SK-N-MC (cell line): Measurements from ENCODE around the gene LRMDA.

ENCODE experiments used
- EZH2 ChIP-seq: fragments of 200-600 bp; sonication (generic); IDR thresholded peaks from one replicate; pipeline ENCODE4 v1.6.1; 2017; ENCODE audit warnings: antibody characterized with exemption
- POLR2AphosphoS5 ChIP-seq: IDR thresholded peaks from 2 replicates; pipeline ENCODE4 v1.6.1; 2012; ENCODE audit warnings: mild to moderate bottlenecking, low read depth, low read length, borderline replicate concordance

DNA sequence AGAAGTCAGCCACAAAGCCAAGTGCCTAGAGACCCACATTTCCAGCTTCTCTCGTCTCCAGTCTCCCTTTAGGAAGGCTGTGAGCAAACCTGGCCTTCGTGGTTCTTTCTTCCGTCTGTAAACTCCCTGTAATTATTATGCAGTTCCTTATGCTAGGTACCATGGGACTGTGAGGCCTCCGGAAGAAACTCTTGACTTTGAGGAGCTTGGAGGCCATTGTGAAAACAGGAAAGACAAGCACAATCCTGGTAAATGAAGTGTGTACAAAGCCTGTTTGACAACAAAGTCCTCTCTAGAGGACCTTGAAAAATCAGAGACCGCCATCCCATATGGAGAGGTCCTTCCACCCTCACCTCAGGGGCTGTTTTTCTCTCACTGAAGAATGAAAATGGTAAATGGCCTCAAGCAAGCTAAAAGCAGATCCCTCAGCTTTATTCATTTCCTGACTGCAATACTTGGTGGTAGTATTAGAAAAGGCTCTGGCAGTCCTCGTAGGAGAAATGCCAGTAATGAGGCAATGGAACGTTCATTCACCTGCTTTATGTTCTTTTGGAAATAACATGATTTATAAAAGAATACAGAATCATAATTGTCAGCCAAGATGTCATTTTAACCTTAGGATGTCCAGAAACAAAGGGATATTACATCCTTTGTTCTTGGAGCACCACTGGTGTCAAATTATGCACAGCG, 926.4 kb downstream of the LRMDA start:
- TF ChIP-seq POLR2AphosphoS5 (no peak), EZH2 (no peak)
